GM23338 (cell line): ENCODE results near the gene ESPL1. TPM values are rescaled to one million over a fixed set of nuclear protein-coding genes. Genes with fewer than 3 reads are reported as not detected.
A peak's percentile ranks its signal among the peaks of the same experiment; 100 is the strongest.

ENCODE experiments used
- ATAC-seq: fragments of 200-7000 bp; cut with Tn5 transposase; 3 replicates; pipeline ENCODE4 v1.9.1; 2020
- DNase-seq: peaks from one replicate; pipeline ENCODE4 v3.0.0-alpha.2; 2015; ENCODE audit warnings: low spot score
- H2AFZ ChIP-seq: fragments of 200-600 bp; sonication (generic); 2 replicates; pipeline ENCODE4 v1.8.0; 2016; ENCODE audit warnings: antibody characterized with exemption, mild to moderate bottlenecking, moderate library complexity
- H3F3A ChIP-seq: fragments of 200-600 bp; sonication (generic); replicated peaks from 2 replicates; pipeline ENCODE4 v1.8.0; 2017; ENCODE audit warnings: antibody characterized with exemption, mixed run types, low read depth
- H3K27ac ChIP-seq: fragments of 200-600 bp; sonication (generic); 2 replicates; pipeline ENCODE4 v1.6.1; 2016; ENCODE audit warnings: low read depth
- H3K27me3 ChIP-seq: fragments of 200-600 bp; sonication (generic); 2 replicates; pipeline ENCODE4 v1.8.0; 2016; ENCODE audit warnings: mild to moderate bottlenecking, mixed run types, moderate library complexity; ENCODE audit not compliant: insufficient read depth
- H3K36me3 ChIP-seq: fragments of 200-600 bp; sonication (generic); 2 replicates; pipeline ENCODE4 v1.8.0; 2016; ENCODE audit warnings: mild to moderate bottlenecking; ENCODE audit not compliant: insufficient read depth
- H3K4me1 ChIP-seq: fragments of 200-600 bp; sonication (generic); 2 replicates; pipeline ENCODE4 v1.8.0; 2016; ENCODE audit warnings: mild to moderate bottlenecking, moderate library complexity; ENCODE audit not compliant: insufficient read depth
- H3K4me2 ChIP-seq: fragments of 200-600 bp; sonication (generic); 2 replicates; pipeline ENCODE4 v1.7.1; 2017; ENCODE audit warnings: mixed run types
- H3K4me3 ChIP-seq: fragments of 200-600 bp; sonication (generic); 2 replicates; pipeline ENCODE4 v1.6.1; 2016; ENCODE audit warnings: mixed run types
- H3K79me2 ChIP-seq: fragments of 200-600 bp; sonication (generic); replicated peaks from 2 replicates; pipeline ENCODE4 v1.8.0; 2017; ENCODE audit warnings: mild to moderate bottlenecking; ENCODE audit not compliant: insufficient read depth
- H3K9me2 ChIP-seq: fragments of 200-600 bp; sonication (generic); 2 replicates; pipeline ENCODE4 v1.8.0; 2017; ENCODE audit not compliant: insufficient read depth
- H4K20me1 ChIP-seq: fragments of 200-600 bp; sonication (generic); replicated peaks from 2 replicates; pipeline ENCODE4 v1.8.0; 2017; ENCODE audit warnings: mild to moderate bottlenecking; ENCODE audit not compliant: insufficient read depth
- H3K27ac Mint-ChIP-seq: 2 replicates; pipeline ENCODE4 v1.8.0; 2020; ENCODE audit warnings: inconsistent platforms, mild to moderate bottlenecking, moderate library complexity, mixed read lengths
- H3K27me3 Mint-ChIP-seq: 3 replicates; pipeline ENCODE4 v1.8.0; 2022; ENCODE audit warnings: low read depth, mild to moderate bottlenecking, moderate library complexity, mixed read lengths, inconsistent platforms; ENCODE audit not compliant: insufficient read depth, poor library complexity
- H3K36me3 Mint-ChIP-seq: 3 replicates; pipeline ENCODE4 v1.8.0; 2021; ENCODE audit warnings: low read depth, mild to moderate bottlenecking, inconsistent platforms, moderate library complexity, mixed read lengths
- H3K4me1 Mint-ChIP-seq: 3 replicates; pipeline ENCODE4 v1.8.0; 2020; ENCODE audit warnings: mild to moderate bottlenecking, inconsistent platforms, mixed read lengths
- H3K4me3 Mint-ChIP-seq: 3 replicates; pipeline ENCODE4 v1.8.0; 2021; ENCODE audit warnings: moderate library complexity, mild to moderate bottlenecking, inconsistent platforms, mixed read lengths
- H3K9me3 Mint-ChIP-seq: 3 replicates; pipeline ENCODE4 v1.8.0; 2020; ENCODE audit warnings: moderate library complexity, mild to moderate bottlenecking, inconsistent platforms, mixed read lengths
- EZH2phosphoT487 ChIP-seq: fragments of 200-600 bp; sonication (generic); IDR thresholded peaks from one replicate; pipeline ENCODE4 v1.8.1; 2018; ENCODE audit warnings: antibody characterized with exemption; ENCODE audit not compliant: unreplicated experiment
- ZNF114 ChIP-seq: fragments of 250-450 bp; sonication (Bioruptor Pico); IDR thresholded peaks from 2 replicates; pipeline ENCODE4 v1.5.0; 2020; ENCODE audit warnings: mild to moderate bottlenecking, moderate library complexity
- ZNF331 ChIP-seq: fragments of 250-450 bp; sonication (Bioruptor Pico); IDR thresholded peaks from 2 replicates; pipeline ENCODE4 v1.5.0; 2020; ENCODE audit warnings: low read depth, mild to moderate bottlenecking, moderate library complexity
- polyA plus RNA-seq: library from polyadenylated mRNA; unstranded; fragments of >200 nt; fragmentation: Nextera tagmentation; extraction: Ambion mirVana; gene quantifications from 2 replicates; pipeline ENCODE4 v1.2.1, GENCODE V29; 2016
- total RNA-seq: library from RNA; depleted of rRNA; stranded (reverse); fragments of >200 nt; shearing (Covaris generic); gene quantifications from 2 replicates; pipeline ENCODE4 v1.2.3, GENCODE V29; 2014
- TF ChIP-seq, protein P1 (sequence below): IDR thresholded peaks from one replicate; pipeline ENCODE4 v1.6.1; 2018; ENCODE audit warnings: antibody characterized with exemption; ENCODE audit not compliant: unreplicated experiment
- TF ChIP-seq, protein P2 (sequence below): fragments of 250-450 bp; sonication (Bioruptor Pico); IDR thresholded peaks from 2 replicates; pipeline ENCODE4 v1.5.0; 2020; ENCODE audit warnings: mild to moderate bottlenecking, moderate library complexity
- TF ChIP-seq, protein P3 (sequence below): IDR thresholded peaks from 2 replicates; pipeline ENCODE4 v1.6.1; 2016; ENCODE audit warnings: antibody characterized with exemption

The ESPL1 gene
- total and polyA plus RNA-seq, 2 experiments from 2014 or later: 13.2 to 56.5 TPM

DNA sequence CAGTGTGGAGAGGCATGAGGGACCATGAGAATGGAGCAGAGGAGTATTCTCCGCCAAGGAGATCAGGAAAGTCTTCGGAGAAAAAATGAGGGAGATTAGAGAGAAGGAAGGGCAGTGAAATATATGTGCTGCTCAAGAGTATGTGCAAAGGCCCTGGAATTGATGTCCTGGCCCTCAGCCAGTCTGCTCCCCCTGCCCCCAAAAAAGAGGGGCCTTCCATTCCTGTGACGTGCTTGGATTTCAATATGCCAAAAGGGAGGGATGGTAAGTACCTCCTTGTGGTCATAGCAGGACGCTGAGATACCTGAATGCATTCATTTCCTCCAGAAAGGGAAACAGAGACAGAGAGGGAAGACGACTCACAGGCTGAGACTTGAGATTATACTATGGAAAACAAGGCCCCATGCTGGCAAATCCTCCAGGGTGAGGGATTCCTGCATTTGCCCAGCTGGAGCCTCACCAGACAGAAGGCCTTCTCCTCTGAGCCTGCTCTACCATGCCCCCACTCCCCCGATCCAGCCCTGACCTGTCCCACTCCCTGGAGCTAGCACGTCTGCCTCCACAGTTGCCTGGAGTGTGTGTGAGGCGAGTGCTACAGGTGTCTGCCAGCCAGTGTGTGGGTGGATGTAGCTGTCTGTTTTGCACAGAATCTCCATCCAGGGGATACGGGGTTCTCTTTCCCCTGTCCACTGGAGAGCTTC, 32.2 kb upstream of the ESPL1 start:
- H3K36me3 ChIP-seq: no peaks in the 10 kb centered on the region
- no peaks in the 10 kb centered on the region for H3K9me2 ChIP-seq
- TF ChIP-seq, protein P1, sequence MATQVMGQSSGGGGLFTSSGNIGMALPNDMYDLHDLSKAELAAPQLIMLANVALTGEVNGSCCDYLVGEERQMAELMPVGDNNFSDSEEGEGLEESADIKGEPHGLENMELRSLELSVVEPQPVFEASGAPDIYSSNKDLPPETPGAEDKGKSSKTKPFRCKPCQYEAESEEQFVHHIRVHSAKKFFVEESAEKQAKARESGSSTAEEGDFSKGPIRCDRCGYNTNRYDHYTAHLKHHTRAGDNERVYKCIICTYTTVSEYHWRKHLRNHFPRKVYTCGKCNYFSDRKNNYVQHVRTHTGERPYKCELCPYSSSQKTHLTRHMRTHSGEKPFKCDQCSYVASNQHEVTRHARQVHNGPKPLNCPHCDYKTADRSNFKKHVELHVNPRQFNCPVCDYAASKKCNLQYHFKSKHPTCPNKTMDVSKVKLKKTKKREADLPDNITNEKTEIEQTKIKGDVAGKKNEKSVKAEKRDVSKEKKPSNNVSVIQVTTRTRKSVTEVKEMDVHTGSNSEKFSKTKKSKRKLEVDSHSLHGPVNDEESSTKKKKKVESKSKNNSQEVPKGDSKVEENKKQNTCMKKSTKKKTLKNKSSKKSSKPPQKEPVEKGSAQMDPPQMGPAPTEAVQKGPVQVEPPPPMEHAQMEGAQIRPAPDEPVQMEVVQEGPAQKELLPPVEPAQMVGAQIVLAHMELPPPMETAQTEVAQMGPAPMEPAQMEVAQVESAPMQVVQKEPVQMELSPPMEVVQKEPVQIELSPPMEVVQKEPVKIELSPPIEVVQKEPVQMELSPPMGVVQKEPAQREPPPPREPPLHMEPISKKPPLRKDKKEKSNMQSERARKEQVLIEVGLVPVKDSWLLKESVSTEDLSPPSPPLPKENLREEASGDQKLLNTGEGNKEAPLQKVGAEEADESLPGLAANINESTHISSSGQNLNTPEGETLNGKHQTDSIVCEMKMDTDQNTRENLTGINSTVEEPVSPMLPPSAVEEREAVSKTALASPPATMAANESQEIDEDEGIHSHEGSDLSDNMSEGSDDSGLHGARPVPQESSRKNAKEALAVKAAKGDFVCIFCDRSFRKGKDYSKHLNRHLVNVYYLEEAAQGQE: no peak
- TF ChIP-seq ZNF114: no peak
- TF ChIP-seq EZH2phosphoT487: no peak
- TF ChIP-seq, protein P2, sequence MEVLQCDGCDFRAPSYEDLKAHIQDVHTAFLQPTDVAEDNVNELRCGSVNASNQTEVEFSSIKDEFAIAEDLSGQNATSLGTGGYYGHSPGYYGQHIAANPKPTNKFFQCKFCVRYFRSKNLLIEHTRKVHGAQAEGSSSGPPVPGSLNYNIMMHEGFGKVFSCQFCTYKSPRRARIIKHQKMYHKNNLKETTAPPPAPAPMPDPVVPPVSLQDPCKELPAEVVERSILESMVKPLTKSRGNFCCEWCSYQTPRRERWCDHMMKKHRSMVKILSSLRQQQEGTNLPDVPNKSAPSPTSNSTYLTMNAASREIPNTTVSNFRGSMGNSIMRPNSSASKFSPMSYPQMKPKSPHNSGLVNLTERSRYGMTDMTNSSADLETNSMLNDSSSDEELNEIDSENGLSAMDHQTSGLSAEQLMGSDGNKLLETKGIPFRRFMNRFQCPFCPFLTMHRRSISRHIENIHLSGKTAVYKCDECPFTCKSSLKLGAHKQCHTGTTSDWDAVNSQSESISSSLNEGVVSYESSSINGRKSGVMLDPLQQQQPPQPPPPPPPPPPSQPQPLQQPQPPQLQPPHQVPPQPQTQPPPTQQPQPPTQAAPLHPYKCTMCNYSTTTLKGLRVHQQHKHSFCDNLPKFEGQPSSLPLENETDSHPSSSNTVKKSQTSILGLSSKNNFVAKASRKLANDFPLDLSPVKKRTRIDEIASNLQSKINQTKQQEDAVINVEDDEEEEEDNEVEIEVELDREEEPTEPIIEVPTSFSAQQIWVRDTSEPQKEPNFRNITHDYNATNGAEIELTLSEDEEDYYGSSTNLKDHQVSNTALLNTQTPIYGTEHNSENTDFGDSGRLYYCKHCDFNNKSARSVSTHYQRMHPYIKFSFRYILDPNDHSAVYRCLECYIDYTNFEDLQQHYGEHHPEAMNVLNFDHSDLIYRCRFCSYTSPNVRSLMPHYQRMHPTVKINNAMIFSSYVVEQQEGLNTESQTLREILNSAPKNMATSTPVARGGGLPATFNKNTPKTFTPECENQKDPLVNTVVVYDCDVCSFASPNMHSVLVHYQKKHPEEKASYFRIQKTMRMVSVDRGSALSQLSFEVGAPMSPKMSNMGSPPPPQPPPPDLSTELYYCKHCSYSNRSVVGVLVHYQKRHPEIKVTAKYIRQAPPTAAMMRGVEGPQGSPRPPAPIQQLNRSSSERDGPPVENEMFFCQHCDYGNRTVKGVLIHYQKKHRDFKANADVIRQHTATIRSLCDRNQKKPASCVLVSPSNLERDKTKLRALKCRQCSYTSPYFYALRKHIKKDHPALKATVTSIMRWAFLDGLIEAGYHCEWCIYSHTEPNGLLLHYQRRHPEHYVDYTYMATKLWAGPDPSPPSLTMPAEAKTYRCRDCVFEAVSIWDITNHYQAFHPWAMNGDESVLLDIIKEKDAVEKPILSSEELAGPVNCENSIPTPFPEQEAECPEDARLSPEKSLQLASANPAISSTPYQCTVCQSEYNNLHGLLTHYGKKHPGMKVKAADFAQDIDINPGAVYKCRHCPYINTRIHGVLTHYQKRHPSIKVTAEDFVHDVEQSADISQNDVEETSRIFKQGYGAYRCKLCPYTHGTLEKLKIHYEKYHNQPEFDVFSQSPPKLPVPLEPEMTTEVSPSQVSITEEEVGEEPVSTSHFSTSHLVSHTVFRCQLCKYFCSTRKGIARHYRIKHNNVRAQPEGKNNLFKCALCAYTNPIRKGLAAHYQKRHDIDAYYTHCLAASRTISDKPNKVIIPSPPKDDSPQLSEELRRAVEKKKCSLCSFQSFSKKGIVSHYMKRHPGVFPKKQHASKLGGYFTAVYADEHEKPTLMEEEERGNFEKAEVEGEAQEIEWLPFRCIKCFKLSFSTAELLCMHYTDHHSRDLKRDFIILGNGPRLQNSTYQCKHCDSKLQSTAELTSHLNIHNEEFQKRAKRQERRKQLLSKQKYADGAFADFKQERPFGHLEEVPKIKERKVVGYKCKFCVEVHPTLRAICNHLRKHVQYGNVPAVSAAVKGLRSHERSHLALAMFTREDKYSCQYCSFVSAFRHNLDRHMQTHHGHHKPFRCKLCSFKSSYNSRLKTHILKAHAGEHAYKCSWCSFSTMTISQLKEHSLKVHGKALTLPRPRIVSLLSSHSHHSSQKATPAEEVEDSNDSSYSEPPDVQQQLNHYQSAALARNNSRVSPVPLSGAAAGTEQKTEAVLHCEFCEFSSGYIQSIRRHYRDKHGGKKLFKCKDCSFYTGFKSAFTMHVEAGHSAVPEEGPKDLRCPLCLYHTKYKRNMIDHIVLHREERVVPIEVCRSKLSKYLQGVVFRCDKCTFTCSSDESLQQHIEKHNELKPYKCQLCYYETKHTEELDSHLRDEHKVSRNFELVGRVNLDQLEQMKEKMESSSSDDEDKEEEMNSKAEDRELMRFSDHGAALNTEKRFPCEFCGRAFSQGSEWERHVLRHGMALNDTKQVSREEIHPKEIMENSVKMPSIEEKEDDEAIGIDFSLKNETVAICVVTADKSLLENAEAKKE (CRISPR knock-in tag): peak; percentile 80
- TF ChIP-seq ZNF331 (CRISPR knock-in tag): no peak
- TF ChIP-seq, protein P3, sequence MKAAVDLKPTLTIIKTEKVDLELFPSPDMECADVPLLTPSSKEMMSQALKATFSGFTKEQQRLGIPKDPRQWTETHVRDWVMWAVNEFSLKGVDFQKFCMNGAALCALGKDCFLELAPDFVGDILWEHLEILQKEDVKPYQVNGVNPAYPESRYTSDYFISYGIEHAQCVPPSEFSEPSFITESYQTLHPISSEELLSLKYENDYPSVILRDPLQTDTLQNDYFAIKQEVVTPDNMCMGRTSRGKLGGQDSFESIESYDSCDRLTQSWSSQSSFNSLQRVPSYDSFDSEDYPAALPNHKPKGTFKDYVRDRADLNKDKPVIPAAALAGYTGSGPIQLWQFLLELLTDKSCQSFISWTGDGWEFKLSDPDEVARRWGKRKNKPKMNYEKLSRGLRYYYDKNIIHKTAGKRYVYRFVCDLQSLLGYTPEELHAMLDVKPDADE: no peak
- H4K20me1 ChIP-seq: no peaks in the 10 kb centered on the region
- H3K4me2 ChIP-seq: peak overlapping the region; percentile 93
- H3K4me3 ChIP-seq: no peak overlapping the region
- H3K27ac ChIP-seq: no peak overlapping the region
- H3K27me3 ChIP-seq: no peaks in the 10 kb centered on the region
- H3K9me3 Mint-ChIP-seq: no peaks in the 10 kb centered on the region
- peaks cover 4% of the 10 kb centered on the region; the same call in 1 of the 2 replicates for H3K79me2 ChIP-seq
- H3K4me1 Mint-ChIP-seq: peaks cover 56% of the 10 kb centered on the region
- ATAC-seq (peak; percentile 15), DNase-seq (peak; percentile 34)
- H3K36me3 Mint-ChIP-seq: no peaks in the 10 kb centered on the region
- peaks cover 21% of the 10 kb centered on the region for H3K27me3 Mint-ChIP-seq
- peaks cover 15% of the 10 kb centered on the region; the same call in 1 of the 2 replicates for H3F3A ChIP-seq
- peak overlapping the region; percentile 57 for H2AFZ ChIP-seq
- H3K4me3 Mint-ChIP-seq: no peak overlapping the region; the same call in 2 of the 3 replicates
- H3K4me1 ChIP-seq: peaks cover 47% of the 10 kb centered on the region
- H3K27ac Mint-ChIP-seq: no peak overlapping the region
